ENCODE results near the gene ERICH6B. TPM values are rescaled to one million over a fixed set of nuclear protein-coding genes. Genes with fewer than 3 reads are reported as not detected.
"Not testable (repeated sequence)": the region's sequence is repeated elsewhere in the genome, so short reads cannot be mapped to it uniquely, and the experiment has no call there.

Gene ERICH6B
- total RNA-seq (2021), result not detected in 2 replicates
- not detected for Bru-seq, nascent RNA
- not detected for BruChase-seq, experiment 1, labeled RNA remaining after a 2-hour chase
- not detected for BruChase-seq, experiment 2, labeled RNA remaining after a 6-hour chase
- long read RNA-seq, result 0 reads

DNA sequence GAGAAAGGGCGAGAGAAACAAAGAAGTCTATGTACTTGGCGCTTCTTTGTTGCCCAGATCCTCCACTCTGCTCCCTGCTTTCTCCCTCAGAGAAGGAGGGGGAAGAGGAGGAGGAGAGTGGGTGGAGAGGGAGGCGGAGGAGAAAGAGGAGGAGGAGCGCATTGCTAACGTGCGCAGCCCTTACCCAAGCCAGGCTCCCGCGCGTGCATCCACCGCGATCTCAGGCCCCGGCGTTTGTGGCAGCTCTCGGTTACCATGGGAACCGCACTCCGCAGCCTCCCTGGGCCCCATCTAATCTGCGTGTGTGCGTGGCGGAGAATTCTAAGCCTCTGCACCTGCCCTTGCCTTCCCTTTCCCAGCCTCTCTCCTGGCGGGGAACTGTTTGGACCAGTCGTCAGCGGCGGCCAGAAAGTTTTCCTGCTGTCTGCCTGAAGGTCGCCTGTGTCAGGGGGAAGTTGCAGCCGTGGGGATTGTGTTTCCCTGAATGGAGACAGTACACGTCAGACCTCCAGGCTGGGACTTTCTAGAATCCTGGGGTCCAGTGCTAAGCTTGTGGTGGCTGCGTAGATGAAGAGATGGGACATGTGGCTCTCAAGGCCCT lies at the start of gene ERICH6B:
TSS of gene ERICH6B (minus strand) at position 239 of the 601 bp plus-strand sequence. CDS start 18,734 bp downstream, outside the sequence.
- no peaks in the 10 kb centered on the region for H3F3A ChIP-seq (ENCODE audit: insufficient read depth, low read depth)
- no peak within 1 kb of the TSS for H2AFZ ChIP-seq
- CTCF ChIA-PET, result no interaction called here
- peaks cover 88% of the 10 kb centered on the region for H3K27me3 ChIP-seq (ENCODE audit: insufficient read depth, low read depth)
- BruUV-seq (replicated peaks), result no TSS peak
- H3K4me2 ChIP-seq, result no peak within 1 kb of the TSS
- H3K79me2 ChIP-seq (ENCODE audit: low read depth), result no peaks in the 10 kb centered on the region
- H3K4me1 ChIP-seq (replicated peaks; ENCODE audit: insufficient read depth), result no peaks in the 10 kb centered on the region
- H3K4me3 ChIP-seq, result no peak within 1 kb of the TSS
- H3K9me3 ChIP-seq (ENCODE audit: insufficient read depth, low read depth), result no peaks in the 10 kb centered on the region
- no peak for DNase-seq
- intact Hi-C loops (cut with micrococcal nuclease; ENCODE audit: unreplicated experiment), result no loop called here
- H4K20me1 ChIP-seq (ENCODE audit: insufficient read depth), result no peaks in the 10 kb centered on the region
- POLR2A ChIA-PET (ENCODE audit: unreplicated experiment), result no interaction called here
- H3K9me2 ChIP-seq (ENCODE audit: insufficient read depth), result no peaks in the 10 kb centered on the region
- TF ChIP-seq, protein P1, sequence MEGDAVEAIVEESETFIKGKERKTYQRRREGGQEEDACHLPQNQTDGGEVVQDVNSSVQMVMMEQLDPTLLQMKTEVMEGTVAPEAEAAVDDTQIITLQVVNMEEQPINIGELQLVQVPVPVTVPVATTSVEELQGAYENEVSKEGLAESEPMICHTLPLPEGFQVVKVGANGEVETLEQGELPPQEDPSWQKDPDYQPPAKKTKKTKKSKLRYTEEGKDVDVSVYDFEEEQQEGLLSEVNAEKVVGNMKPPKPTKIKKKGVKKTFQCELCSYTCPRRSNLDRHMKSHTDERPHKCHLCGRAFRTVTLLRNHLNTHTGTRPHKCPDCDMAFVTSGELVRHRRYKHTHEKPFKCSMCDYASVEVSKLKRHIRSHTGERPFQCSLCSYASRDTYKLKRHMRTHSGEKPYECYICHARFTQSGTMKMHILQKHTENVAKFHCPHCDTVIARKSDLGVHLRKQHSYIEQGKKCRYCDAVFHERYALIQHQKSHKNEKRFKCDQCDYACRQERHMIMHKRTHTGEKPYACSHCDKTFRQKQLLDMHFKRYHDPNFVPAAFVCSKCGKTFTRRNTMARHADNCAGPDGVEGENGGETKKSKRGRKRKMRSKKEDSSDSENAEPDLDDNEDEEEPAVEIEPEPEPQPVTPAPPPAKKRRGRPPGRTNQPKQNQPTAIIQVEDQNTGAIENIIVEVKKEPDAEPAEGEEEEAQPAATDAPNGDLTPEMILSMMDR (conservative IDR thresholded peaks at IDR 0.05), result no peak
- no peak for TF ChIP-seq EZH2 (IDR thresholded peaks at IDR 0.05; ENCODE audit: low read depth)
- no peak within 1 kb of the TSS for H3K27ac ChIP-seq
- H3K36me3 ChIP-seq (ENCODE audit: low read depth), result no peaks in the 10 kb centered on the region

DNA sequence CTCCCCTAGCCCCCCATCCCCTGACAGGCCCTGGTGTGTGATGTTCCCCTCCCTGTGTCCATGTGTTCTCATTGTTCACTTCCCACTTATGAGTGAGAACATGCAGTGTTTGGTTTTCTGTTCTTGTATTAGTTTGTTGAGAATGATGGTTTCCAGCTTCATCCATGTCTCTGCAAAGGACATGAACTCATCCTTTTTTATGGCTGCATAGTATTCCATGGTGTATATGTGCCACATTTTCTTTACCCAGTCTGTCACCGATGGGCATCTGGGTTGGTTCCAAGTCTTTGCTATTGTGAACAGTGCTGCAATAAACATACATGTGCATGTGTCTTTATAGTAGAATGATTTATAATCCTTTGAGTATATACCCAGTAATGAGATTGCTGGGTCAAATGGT lies 47.4 kb upstream of the ERICH6B start:
- POLR2A ChIA-PET (ENCODE audit: unreplicated experiment); CTCF ChIA-PET; intact Hi-C loops (cut with micrococcal nuclease; ENCODE audit: unreplicated experiment); H3K9me3 ChIP-seq (ENCODE audit: insufficient read depth, low read depth); H3F3A ChIP-seq (ENCODE audit: insufficient read depth, low read depth); H3K27me3 ChIP-seq (ENCODE audit: insufficient read depth, low read depth); H2AFZ ChIP-seq; BruUV-seq (replicated peaks); H3K36me3 ChIP-seq (ENCODE audit: low read depth); DNase-seq; H3K4me2 ChIP-seq; H3K9me2 ChIP-seq (ENCODE audit: insufficient read depth); H3K4me1 ChIP-seq (replicated peaks; ENCODE audit: insufficient read depth); H3K4me3 ChIP-seq; H3K79me2 ChIP-seq (ENCODE audit: low read depth); H4K20me1 ChIP-seq (ENCODE audit: insufficient read depth); H3K27ac ChIP-seq: not testable (repeated sequence)

- POLR2A ChIA-PET (ENCODE audit: unreplicated experiment), result no interaction called here
Measured at GRCh38 chr13:45662162-45662561, 46.6 kb upstream of the ERICH6B start.

DNA sequence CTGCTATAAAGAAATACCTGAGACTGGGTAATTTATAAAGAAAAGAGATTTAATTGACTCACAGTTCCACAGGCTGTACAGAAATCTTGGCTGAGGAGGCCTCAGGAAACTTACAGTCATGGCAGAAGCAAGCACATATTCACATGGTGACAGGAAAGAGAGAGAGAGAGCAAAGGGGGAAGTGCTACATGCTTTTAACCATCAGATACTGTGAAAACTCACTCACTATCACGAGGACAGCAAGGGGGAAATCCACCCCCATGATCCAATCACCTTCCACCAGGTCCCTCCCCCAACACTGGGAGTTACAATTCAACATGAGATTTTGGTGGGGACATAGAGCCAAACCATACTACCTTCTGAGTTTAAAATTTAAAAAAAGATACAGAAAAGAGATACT lies 44.9 kb upstream of the ERICH6B start:
- H3K9me3 ChIP-seq (ENCODE audit: insufficient read depth, low read depth); H3K4me1 ChIP-seq (replicated peaks; ENCODE audit: insufficient read depth); BruUV-seq (replicated peaks); H3K79me2 ChIP-seq (ENCODE audit: low read depth); H4K20me1 ChIP-seq (ENCODE audit: insufficient read depth); H3K27me3 ChIP-seq (ENCODE audit: insufficient read depth, low read depth); H3K27ac ChIP-seq; H3F3A ChIP-seq (ENCODE audit: insufficient read depth, low read depth); H3K4me3 ChIP-seq; intact Hi-C loops (cut with micrococcal nuclease; ENCODE audit: unreplicated experiment); H3K36me3 ChIP-seq (ENCODE audit: low read depth); DNase-seq; H3K9me2 ChIP-seq (ENCODE audit: insufficient read depth); H2AFZ ChIP-seq; CTCF ChIA-PET; POLR2A ChIA-PET (ENCODE audit: unreplicated experiment); H3K4me2 ChIP-seq: not testable (repeated sequence)

More at GRCh38 chr13:45662162-45662561, 46.6 kb upstream of the ERICH6B start:
- no TSS peak for BruUV-seq (replicated peaks)
- no peaks in the 10 kb centered on the region for H3K4me1 ChIP-seq (replicated peaks; ENCODE audit: insufficient read depth)
- TF ChIP-seq EZH2 (IDR thresholded peaks at IDR 0.05; ENCODE audit: low read depth), result no peak
- TF ChIP-seq, protein P1 (conservative IDR thresholded peaks at IDR 0.05), result no peak
- no peaks in the 10 kb centered on the region for H3F3A ChIP-seq (ENCODE audit: insufficient read depth, low read depth)
- no peak overlapping the region for H3K27ac ChIP-seq
- no peaks in the 10 kb centered on the region for H3K9me3 ChIP-seq (ENCODE audit: insufficient read depth, low read depth)
- intact Hi-C loops (cut with micrococcal nuclease; ENCODE audit: unreplicated experiment), result no loop called here
- no peak overlapping the region for H3K4me3 ChIP-seq
- H3K79me2 ChIP-seq (ENCODE audit: low read depth), result no peaks in the 10 kb centered on the region
- CTCF ChIA-PET, result no interaction called here
- H3K27me3 ChIP-seq (ENCODE audit: insufficient read depth, low read depth), result no peaks in the 10 kb centered on the region
- H3K36me3 ChIP-seq (ENCODE audit: low read depth), result no peaks in the 10 kb centered on the region
- H2AFZ ChIP-seq, result no peak overlapping the region
- H3K4me2 ChIP-seq, result no peak overlapping the region
- DNase-seq, result no peak
- no peaks in the 10 kb centered on the region for H4K20me1 ChIP-seq (ENCODE audit: insufficient read depth)
- H3K9me2 ChIP-seq (ENCODE audit: insufficient read depth), result no peaks in the 10 kb centered on the region

Data from PC-9 (cell line).